ENCODE data around the gene SLC46A3. TPM values are rescaled to one million over a fixed set of nuclear protein-coding genes. Genes with fewer than 3 reads are reported as not detected.

The SLC46A3 gene
- total RNA-seq, 1 donor from 2014 or later, result 6.1 TPM

GRCh38 chr13:28719227-28720055, 671 bp upstream of the SLC46A3 start:
- H3K36me3 ChIP-seq (ENCODE audit: insufficient read depth, low read length), result no peaks in the 10 kb centered on the region
- H3K4me1 Mint-ChIP-seq (ENCODE audit: low read depth, unreplicated experiment), result peaks cover 22% of the 10 kb centered on the region
- no peaks in the 10 kb centered on the region for H3K27me3 Mint-ChIP-seq (ENCODE audit: low read depth, unreplicated experiment)
- H3K4me3 Mint-ChIP-seq (ENCODE audit: unreplicated experiment), result peak overlapping the region; percentile 79
- H3K9ac ChIP-seq (ENCODE audit: low read length), result peak overlapping the region; percentile 85
- no peaks in the 10 kb centered on the region for H4K20me1 ChIP-seq (ENCODE audit: insufficient read depth, low read length)
- peak overlapping the region; percentile 97 for H3K27ac Mint-ChIP-seq (ENCODE audit: unreplicated experiment)
- TF ChIP-seq EZH2 (IDR thresholded peaks at IDR 0.05; ENCODE audit: insufficient read depth, low read length), result no peak
- TF ChIP-seq CTCF (IDR thresholded peaks at IDR 0.05; ENCODE audit: insufficient read depth, low read depth, low read length), result no peak
- peaks cover 15% of the 10 kb centered on the region for H3K4me1 ChIP-seq (ENCODE audit: insufficient read depth, low read length)
- H2AFZ ChIP-seq (ENCODE audit: low read depth, low read length), result peak overlapping the region; percentile 87
- H3K9me3 Mint-ChIP-seq (ENCODE audit: unreplicated experiment), result no peaks in the 10 kb centered on the region
- H3K36me3 Mint-ChIP-seq (ENCODE audit: low read depth, unreplicated experiment), result peaks cover 4% of the 10 kb centered on the region
- DNase-seq (ENCODE audit: low read depth) (peak; percentile 68), FAIRE-seq (peak; percentile 82)
- peak overlapping the region; percentile 78 for H3K27ac ChIP-seq (ENCODE audit: low read depth, low read length)
- peak overlapping the region; percentile 73 for H3K4me3 ChIP-seq (ENCODE audit: insufficient read depth, low read depth, low read length)
- no peaks in the 10 kb centered on the region for H3K79me2 ChIP-seq (ENCODE audit: insufficient read depth, low read length)
- no peaks in the 10 kb centered on the region for H3K27me3 ChIP-seq (ENCODE audit: insufficient read depth, low read length)
- peak overlapping the region; percentile 92 for H3K4me2 ChIP-seq (ENCODE audit: low read length)
- H3K9me3 ChIP-seq (ENCODE audit: insufficient read depth, low read depth, low read length), result no peaks in the 10 kb centered on the region

GRCh38 chr13:28718196-28718542, 601 bp downstream of the SLC46A3 start:
- Mint-ChIP-seq H3K27ac (ENCODE audit: unreplicated experiment) (peak overlapping the region; percentile 72), H3K36me3 (ENCODE audit: low read depth, unreplicated experiment) (peaks cover 4% of the 10 kb centered on the region), H3K27me3 (ENCODE audit: low read depth, unreplicated experiment) (no peaks in the 10 kb centered on the region), H3K4me3 (ENCODE audit: unreplicated experiment) (peak overlapping the region; percentile 79), H3K9me3 (ENCODE audit: unreplicated experiment) (no peaks in the 10 kb centered on the region), H3K4me1 (ENCODE audit: low read depth, unreplicated experiment) (peaks cover 22% of the 10 kb centered on the region)
- no peak for TF ChIP-seq CTCF (IDR thresholded peaks at IDR 0.05; ENCODE audit: insufficient read depth, low read depth, low read length)
- no peak for TF ChIP-seq EZH2 (IDR thresholded peaks at IDR 0.05; ENCODE audit: insufficient read depth, low read length)
- Histone ChIP-seq H3K9ac (ENCODE audit: low read length) (peak overlapping the region; percentile 85), H3K4me1 (ENCODE audit: insufficient read depth, low read length) (peaks cover 15% of the 10 kb centered on the region), H2AFZ (ENCODE audit: low read depth, low read length) (peak overlapping the region; percentile 87), H4K20me1 (ENCODE audit: insufficient read depth, low read length) (no peaks in the 10 kb centered on the region), H3K4me3 (ENCODE audit: insufficient read depth, low read depth, low read length) (peak overlapping the region; percentile 73), H3K36me3 (ENCODE audit: insufficient read depth, low read length) (no peaks in the 10 kb centered on the region), H3K27ac (ENCODE audit: low read depth, low read length) (peak overlapping the region; percentile 74), H3K4me2 (ENCODE audit: low read length) (peak overlapping the region; percentile 92), H3K27me3 (ENCODE audit: insufficient read depth, low read length) (no peaks in the 10 kb centered on the region), H3K9me3 (ENCODE audit: insufficient read depth, low read depth, low read length) (no peaks in the 10 kb centered on the region), H3K79me2 (ENCODE audit: insufficient read depth, low read length) (no peaks in the 10 kb centered on the region)
- no peak for DNase-seq (ENCODE audit: low read depth)
- FAIRE-seq, result no peak

GRCh38 chr13:28717170-28717569, 1.6 kb downstream of the SLC46A3 start:
- no peak overlapping the region for H2AFZ ChIP-seq (ENCODE audit: low read depth, low read length)
- FAIRE-seq (no peak), DNase-seq (ENCODE audit: low read depth) (no peak)
- H3K27me3 ChIP-seq (ENCODE audit: insufficient read depth, low read length), result no peaks in the 10 kb centered on the region
- Mint-ChIP-seq H3K27ac (ENCODE audit: unreplicated experiment) (no peak overlapping the region), H3K36me3 (ENCODE audit: low read depth, unreplicated experiment) (peaks cover 4% of the 10 kb centered on the region), H3K27me3 (ENCODE audit: low read depth, unreplicated experiment) (no peaks in the 10 kb centered on the region), H3K9me3 (ENCODE audit: unreplicated experiment) (no peaks in the 10 kb centered on the region), H3K4me3 (ENCODE audit: unreplicated experiment) (peak overlapping the region; percentile 79), H3K4me1 (ENCODE audit: low read depth, unreplicated experiment) (peaks cover 22% of the 10 kb centered on the region)
- H3K27ac ChIP-seq (ENCODE audit: low read depth, low read length), result no peak overlapping the region
- no peaks in the 10 kb centered on the region for H4K20me1 ChIP-seq (ENCODE audit: insufficient read depth, low read length)
- H3K9me3 ChIP-seq (ENCODE audit: insufficient read depth, low read depth, low read length), result no peaks in the 10 kb centered on the region
- peak overlapping the region; percentile 37 for H3K4me2 ChIP-seq (ENCODE audit: low read length)
- no peaks in the 10 kb centered on the region for H3K36me3 ChIP-seq (ENCODE audit: insufficient read depth, low read length)
- no peak overlapping the region for H3K4me3 ChIP-seq (ENCODE audit: insufficient read depth, low read depth, low read length)
- H3K79me2 ChIP-seq (ENCODE audit: insufficient read depth, low read length), result no peaks in the 10 kb centered on the region
- TF ChIP-seq CTCF (IDR thresholded peaks at IDR 0.05; ENCODE audit: insufficient read depth, low read depth, low read length) (no peak), EZH2 (IDR thresholded peaks at IDR 0.05; ENCODE audit: insufficient read depth, low read length) (no peak)
- H3K4me1 ChIP-seq (ENCODE audit: insufficient read depth, low read length), result peaks cover 15% of the 10 kb centered on the region
- no peak overlapping the region for H3K9ac ChIP-seq (ENCODE audit: low read length)
